Measurements from ENCODE around the gene MARCKSL1. TPM values are rescaled to one million over a fixed set of nuclear protein-coding genes. Genes with fewer than 3 reads are reported as not detected.
A peak's percentile ranks its signal among the peaks of the same experiment; 100 is the strongest.

Gene MARCKSL1
- total RNA-seq, 1 experiment from 2014 or later, result 445 TPM

- Histone ChIP-seq H3K4me3 (ENCODE audit: low read depth, low read length, poor library complexity, severe bottlenecking) (peak overlapping the region; percentile 49), H3K4me1 (ENCODE audit: insufficient read depth, low read length, poor library complexity, severe bottlenecking) (peaks cover 9% of the 10 kb centered on the region), H3K27ac (ENCODE audit: low read depth, low read length, poor library complexity, severe bottlenecking) (no peak overlapping the region), H3K36me3 (ENCODE audit: insufficient read depth, low read length, poor library complexity, severe bottlenecking) (peaks cover 10% of the 10 kb centered on the region), H3K27me3 (replicated peaks; ENCODE audit: insufficient read depth, low read depth, low read length, poor library complexity) (no peaks in the 10 kb centered on the region), H3K9me3 (ENCODE audit: low read depth, low read length, poor library complexity, severe bottlenecking) (no peaks in the 10 kb centered on the region)
- BruUV-seq (replicated peaks), result no TSS peak
- POLR2A ChIA-PET (ENCODE audit: low non-redundant PET), result no interaction called here
- CTCF ChIA-PET, result no interaction called here
- TF ChIP-seq, protein P1, sequence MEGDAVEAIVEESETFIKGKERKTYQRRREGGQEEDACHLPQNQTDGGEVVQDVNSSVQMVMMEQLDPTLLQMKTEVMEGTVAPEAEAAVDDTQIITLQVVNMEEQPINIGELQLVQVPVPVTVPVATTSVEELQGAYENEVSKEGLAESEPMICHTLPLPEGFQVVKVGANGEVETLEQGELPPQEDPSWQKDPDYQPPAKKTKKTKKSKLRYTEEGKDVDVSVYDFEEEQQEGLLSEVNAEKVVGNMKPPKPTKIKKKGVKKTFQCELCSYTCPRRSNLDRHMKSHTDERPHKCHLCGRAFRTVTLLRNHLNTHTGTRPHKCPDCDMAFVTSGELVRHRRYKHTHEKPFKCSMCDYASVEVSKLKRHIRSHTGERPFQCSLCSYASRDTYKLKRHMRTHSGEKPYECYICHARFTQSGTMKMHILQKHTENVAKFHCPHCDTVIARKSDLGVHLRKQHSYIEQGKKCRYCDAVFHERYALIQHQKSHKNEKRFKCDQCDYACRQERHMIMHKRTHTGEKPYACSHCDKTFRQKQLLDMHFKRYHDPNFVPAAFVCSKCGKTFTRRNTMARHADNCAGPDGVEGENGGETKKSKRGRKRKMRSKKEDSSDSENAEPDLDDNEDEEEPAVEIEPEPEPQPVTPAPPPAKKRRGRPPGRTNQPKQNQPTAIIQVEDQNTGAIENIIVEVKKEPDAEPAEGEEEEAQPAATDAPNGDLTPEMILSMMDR (conservative IDR thresholded peaks at IDR 0.05; ENCODE audit: low read depth, low read length), result no peak
- no peak for TF ChIP-seq EZH2 (IDR thresholded peaks at IDR 0.05; ENCODE audit: borderline replicate concordance, low read depth, low read length, poor library complexity, severe bottlenecking)
- intact Hi-C loops (cut with micrococcal nuclease; ENCODE audit: unreplicated experiment), result no loop called here
- no peak for DNase-seq (ENCODE audit: low spot score)
Measured at GRCh38 chr1:32361308-32361673, 25.3 kb upstream of the MARCKSL1 start.

DNA sequence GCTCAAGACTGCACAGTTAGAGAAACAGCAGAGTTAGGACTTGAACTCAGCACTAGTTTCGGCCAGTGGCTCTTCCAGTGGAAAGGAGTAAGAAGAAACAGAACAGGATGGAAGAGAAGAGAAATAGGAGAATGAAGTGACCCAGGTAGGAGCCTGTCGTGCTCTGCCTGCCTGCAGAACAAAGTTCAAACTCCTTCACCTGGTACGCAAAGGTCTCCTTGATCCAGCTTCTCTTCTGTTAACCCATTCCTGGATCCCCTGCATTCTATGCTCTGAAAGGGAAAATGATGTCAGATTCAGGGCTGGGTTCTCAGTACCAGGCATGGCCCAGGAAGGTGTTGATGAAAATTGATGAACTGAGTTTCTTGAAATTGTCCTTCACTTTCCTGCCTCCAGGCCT is 22.4 kb upstream of the MARCKSL1 start:
- CTCF ChIA-PET, result no interaction called here

DNA sequence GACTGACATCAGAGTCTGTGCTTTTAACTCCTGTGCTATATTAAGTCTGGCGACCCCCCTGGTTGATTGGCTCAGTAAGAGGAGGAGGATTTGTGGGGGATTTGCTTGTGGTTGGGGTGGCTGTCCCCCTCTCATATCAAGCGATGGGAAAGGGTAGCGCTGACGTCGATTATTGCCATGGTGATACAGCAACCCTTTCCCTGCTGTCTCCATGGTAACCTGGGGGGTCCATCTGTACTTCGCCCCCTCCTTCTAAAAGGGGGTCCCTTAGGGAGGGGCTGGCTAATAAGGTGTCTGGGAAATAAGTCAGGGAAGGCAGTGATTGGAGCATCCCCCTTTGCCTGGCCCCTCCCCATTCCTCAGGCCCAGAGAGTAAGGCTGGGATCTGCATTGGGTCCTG is 21.6 kb upstream of the MARCKSL1 start:
- Histone ChIP-seq H3K9me3 (ENCODE audit: low read depth, low read length, poor library complexity, severe bottlenecking) (no peaks in the 10 kb centered on the region), H3K4me3 (ENCODE audit: low read depth, low read length, poor library complexity, severe bottlenecking) (no peak overlapping the region), H3K36me3 (ENCODE audit: insufficient read depth, low read length, poor library complexity, severe bottlenecking) (no peaks in the 10 kb centered on the region), H3K27me3 (replicated peaks; ENCODE audit: insufficient read depth, low read depth, low read length, poor library complexity) (no peaks in the 10 kb centered on the region), H3K27ac (ENCODE audit: low read depth, low read length, poor library complexity, severe bottlenecking) (no peak overlapping the region), H3K4me1 (ENCODE audit: insufficient read depth, low read length, poor library complexity, severe bottlenecking) (peaks cover 8% of the 10 kb centered on the region)
- no TSS peak for BruUV-seq (replicated peaks)
- DNase-seq (ENCODE audit: low spot score), result no peak
- ChIA-PET POLR2A (ENCODE audit: low non-redundant PET) (no interaction called here), CTCF (no interaction called here)
- no peak for TF ChIP-seq EZH2 (IDR thresholded peaks at IDR 0.05; ENCODE audit: borderline replicate concordance, low read depth, low read length, poor library complexity, severe bottlenecking)
- TF ChIP-seq, protein P1 (conservative IDR thresholded peaks at IDR 0.05; ENCODE audit: low read depth, low read length), result no peak
- intact Hi-C loops (cut with micrococcal nuclease; ENCODE audit: unreplicated experiment), result no loop called here

More for the DNA sequence above, 22.4 kb upstream of the MARCKSL1 start:
- Histone ChIP-seq H3K36me3 (ENCODE audit: insufficient read depth, low read length, poor library complexity, severe bottlenecking) (peaks cover 3% of the 10 kb centered on the region), H3K27ac (ENCODE audit: low read depth, low read length, poor library complexity, severe bottlenecking) (no peak overlapping the region), H3K4me3 (ENCODE audit: low read depth, low read length, poor library complexity, severe bottlenecking) (no peak overlapping the region), H3K9me3 (ENCODE audit: low read depth, low read length, poor library complexity, severe bottlenecking) (no peaks in the 10 kb centered on the region), H3K27me3 (replicated peaks; ENCODE audit: insufficient read depth, low read depth, low read length, poor library complexity) (no peaks in the 10 kb centered on the region), H3K4me1 (ENCODE audit: insufficient read depth, low read length, poor library complexity, severe bottlenecking) (peaks cover 9% of the 10 kb centered on the region)
- intact Hi-C loops (cut with micrococcal nuclease; ENCODE audit: unreplicated experiment), result no loop called here
- TF ChIP-seq, protein P1 (conservative IDR thresholded peaks at IDR 0.05; ENCODE audit: low read depth, low read length), result no peak
- TF ChIP-seq EZH2 (IDR thresholded peaks at IDR 0.05; ENCODE audit: borderline replicate concordance, low read depth, low read length, poor library complexity, severe bottlenecking), result no peak
- no TSS peak for BruUV-seq (replicated peaks)
- DNase-seq (ENCODE audit: low spot score), result no peak
- POLR2A ChIA-PET (ENCODE audit: low non-redundant PET), result interaction anchor here (0.7 kb wide), 1 partner anchor 19 kb away, joined by 6 read pairs; no protein-coding TSS in a partner anchor
